ENCODE measurements around the gene SLCO3A1.

The SLCO3A1 gene

DNA sequence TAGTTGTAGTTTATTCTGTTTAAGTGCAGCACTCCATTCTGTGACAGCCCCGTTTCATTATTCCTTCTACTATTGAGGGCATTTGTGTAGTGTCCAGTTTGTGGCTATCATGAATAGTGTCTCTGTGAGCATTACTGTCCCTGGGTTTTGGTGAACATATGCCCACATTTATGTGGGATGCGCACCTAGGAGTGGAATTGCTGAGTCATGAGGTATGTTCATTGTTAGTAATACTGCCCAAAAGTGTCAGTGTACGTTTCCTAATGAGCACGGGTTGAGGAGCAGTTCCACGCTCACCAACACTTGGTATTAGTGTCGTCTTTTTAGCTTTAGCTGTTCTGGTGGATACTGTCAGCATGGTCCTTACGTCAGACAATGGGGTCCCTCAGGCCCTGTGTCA is 131.8 kb downstream of the SLCO3A1 start:
- DNase-seq (ENCODE audit: low spot score): no peak
- in situ Hi-C loops (cut with MboI; ENCODE audit: low sequenced_read_pairs, unreplicated experiment): no loop called here

GRCh38 chr15:91988071-91988470 is 134.6 kb downstream of the SLCO3A1 start:
- no peak for DNase-seq (ENCODE audit: low spot score)
- in situ Hi-C loops (cut with MboI; ENCODE audit: low sequenced_read_pairs, unreplicated experiment): no loop called here
- TF ChIP-seq, protein P1, sequence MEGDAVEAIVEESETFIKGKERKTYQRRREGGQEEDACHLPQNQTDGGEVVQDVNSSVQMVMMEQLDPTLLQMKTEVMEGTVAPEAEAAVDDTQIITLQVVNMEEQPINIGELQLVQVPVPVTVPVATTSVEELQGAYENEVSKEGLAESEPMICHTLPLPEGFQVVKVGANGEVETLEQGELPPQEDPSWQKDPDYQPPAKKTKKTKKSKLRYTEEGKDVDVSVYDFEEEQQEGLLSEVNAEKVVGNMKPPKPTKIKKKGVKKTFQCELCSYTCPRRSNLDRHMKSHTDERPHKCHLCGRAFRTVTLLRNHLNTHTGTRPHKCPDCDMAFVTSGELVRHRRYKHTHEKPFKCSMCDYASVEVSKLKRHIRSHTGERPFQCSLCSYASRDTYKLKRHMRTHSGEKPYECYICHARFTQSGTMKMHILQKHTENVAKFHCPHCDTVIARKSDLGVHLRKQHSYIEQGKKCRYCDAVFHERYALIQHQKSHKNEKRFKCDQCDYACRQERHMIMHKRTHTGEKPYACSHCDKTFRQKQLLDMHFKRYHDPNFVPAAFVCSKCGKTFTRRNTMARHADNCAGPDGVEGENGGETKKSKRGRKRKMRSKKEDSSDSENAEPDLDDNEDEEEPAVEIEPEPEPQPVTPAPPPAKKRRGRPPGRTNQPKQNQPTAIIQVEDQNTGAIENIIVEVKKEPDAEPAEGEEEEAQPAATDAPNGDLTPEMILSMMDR (IDR thresholded peaks at IDR 0.05; ENCODE audit: borderline replicate concordance, control extremely low read depth, extremely low read depth, insufficient read depth, missing control alignments): no peak

More for the DNA sequence above, 131.8 kb downstream of the SLCO3A1 start:
- TF ChIP-seq, protein P1 (IDR thresholded peaks at IDR 0.05; ENCODE audit: borderline replicate concordance, control extremely low read depth, extremely low read depth, insufficient read depth, missing control alignments): no peak

- no peak for DNase-seq (ENCODE audit: low spot score)
- in situ Hi-C loops (cut with MboI; ENCODE audit: low sequenced_read_pairs, unreplicated experiment): no loop called here
- TF ChIP-seq, protein P1 (IDR thresholded peaks at IDR 0.05; ENCODE audit: borderline replicate concordance, control extremely low read depth, extremely low read depth, insufficient read depth, missing control alignments): no peak
Observed at GRCh38 chr15:91988655-91989054, 135.1 kb downstream of the SLCO3A1 start.

DNA sequence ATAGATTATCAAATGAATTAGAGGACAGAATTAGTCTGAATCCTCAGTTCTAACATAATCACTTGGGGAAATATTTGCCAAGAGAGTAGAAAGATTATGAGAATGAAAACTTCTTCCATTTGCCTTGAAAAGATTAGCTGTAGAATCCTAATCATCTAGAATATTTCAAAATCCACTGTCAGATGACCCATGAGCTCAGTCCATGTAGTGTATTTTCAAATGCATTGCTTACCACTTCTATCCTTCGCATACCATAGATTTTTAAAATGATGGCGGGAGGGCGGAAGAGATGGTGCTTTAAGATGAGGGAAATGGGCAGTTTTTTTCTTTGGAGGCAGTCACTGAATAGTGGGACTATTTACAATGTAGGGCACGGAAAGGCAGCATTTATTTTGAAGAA is 136.3 kb downstream of the SLCO3A1 start:
- TF ChIP-seq, protein P1 (IDR thresholded peaks at IDR 0.05; ENCODE audit: borderline replicate concordance, control extremely low read depth, extremely low read depth, insufficient read depth, missing control alignments): no peak
- in situ Hi-C loops (cut with MboI; ENCODE audit: low sequenced_read_pairs, unreplicated experiment): no loop called here
- no peak for DNase-seq (ENCODE audit: low spot score)

GRCh38 chr15:91992945-91993344 is 139.4 kb downstream of the SLCO3A1 start:
- DNase-seq (ENCODE audit: low spot score): no peak
- TF ChIP-seq, protein P1 (IDR thresholded peaks at IDR 0.05; ENCODE audit: borderline replicate concordance, control extremely low read depth, extremely low read depth, insufficient read depth, missing control alignments): no peak
- in situ Hi-C loops (cut with MboI; ENCODE audit: low sequenced_read_pairs, unreplicated experiment): no loop called here

DNA sequence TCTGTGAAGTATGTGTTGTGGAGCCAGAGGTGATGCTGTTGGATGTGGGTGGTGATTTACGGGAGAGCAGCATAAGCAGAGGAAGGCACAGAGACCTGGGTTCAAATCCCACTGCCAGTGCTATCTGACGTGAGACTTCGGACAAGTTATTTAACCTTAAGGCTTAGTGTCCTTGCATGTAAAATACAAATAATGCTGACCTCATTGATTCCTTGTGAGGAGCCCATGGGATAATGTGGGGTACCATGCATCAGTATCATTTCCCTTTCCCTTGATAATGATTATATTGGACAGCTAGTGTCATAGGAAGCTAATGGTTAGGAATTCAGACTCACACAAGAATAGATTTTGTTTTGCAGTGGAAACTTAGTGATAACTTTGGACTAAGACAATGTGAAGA is 141.6 kb downstream of the SLCO3A1 start:
- no peak for DNase-seq (ENCODE audit: low spot score)
- TF ChIP-seq, protein P1 (IDR thresholded peaks at IDR 0.05; ENCODE audit: borderline replicate concordance, control extremely low read depth, extremely low read depth, insufficient read depth, missing control alignments): no peak
- in situ Hi-C loops (cut with MboI; ENCODE audit: low sequenced_read_pairs, unreplicated experiment): no loop called here

GRCh38 chr15:91997163-91997562 is 143.7 kb downstream of the SLCO3A1 start:
- no peak for DNase-seq (ENCODE audit: low spot score)
- in situ Hi-C loops (cut with MboI; ENCODE audit: low sequenced_read_pairs, unreplicated experiment): no loop called here
- TF ChIP-seq, protein P1 (IDR thresholded peaks at IDR 0.05; ENCODE audit: borderline replicate concordance, control extremely low read depth, extremely low read depth, insufficient read depth, missing control alignments): no peak

Measured in GM13976 (cell line).